ENCODE data around the gene NTRK2. TPM values are rescaled to one million over a fixed set of nuclear protein-coding genes. Genes with fewer than 3 reads are reported as not detected.

Gene NTRK2
- total and polyA plus RNA-seq, 3 donors from 2014 or later, result 5.3 to 10.8 (median 5.6) TPM

- intact Hi-C loops (cut with DNase I; ENCODE audit: low total_unique reads), result no loop called here
- H3K36me3 ChIP-seq (ENCODE audit: low read depth, missing control alignments), result no peaks in the 10 kb centered on the region
- H3K9me3 ChIP-seq, result no peaks in the 10 kb centered on the region
- TF ChIP-seq CTCF (IDR thresholded peaks at IDR 0.05) (no peak), POLR2A (IDR thresholded peaks at IDR 0.05) (no peak)
- H3K27me3 ChIP-seq, result no peaks in the 10 kb centered on the region
- H3K27ac ChIP-seq, result no peak overlapping the region
- no peak overlapping the region for H3K4me3 ChIP-seq
- 92 to 95% methylated on average over 3 of the region's 3 CpGs for WGBS, 2 donors
- DNase-seq, result no peak
- H3K4me1 ChIP-seq, result no peaks in the 10 kb centered on the region
Measured at GRCh38 chr9:84929068-84929467, 259.5 kb downstream of the NTRK2 start.

GRCh38 chr9:84932915-84933527 lies 263.5 kb downstream of the NTRK2 start:
- Histone ChIP-seq H3K27me3 (no peaks in the 10 kb centered on the region), H3K4me3 (no peak overlapping the region), H3K27ac (no peak overlapping the region), H3K9me3 (no peaks in the 10 kb centered on the region), H3K36me3 (ENCODE audit: low read depth, missing control alignments) (no peaks in the 10 kb centered on the region), H3K4me1 (peaks cover 9% of the 10 kb centered on the region)
- peak in 1 of 3 experiments; percentile 5 for TF ChIP-seq CTCF (IDR thresholded peaks at IDR 0.05)
- no peak for TF ChIP-seq POLR2A (IDR thresholded peaks at IDR 0.05)
- intact Hi-C loops (cut with DNase I; ENCODE audit: low total_unique reads), result no loop called here
- no peak for DNase-seq
- WGBS, 2 donors, result 82 to 83% methylated on average over 6 of the region's 6 CpGs

GRCh38 chr9:84935528-84936117 lies 266.1 kb downstream of the NTRK2 start:
- no peaks in the 10 kb centered on the region for H3K36me3 ChIP-seq (ENCODE audit: low read depth, missing control alignments)
- TF ChIP-seq POLR2A (IDR thresholded peaks at IDR 0.05), result no peak
- TF ChIP-seq CTCF (IDR thresholded peaks at IDR 0.05), result no peak
- H3K27ac ChIP-seq, result peak overlapping the region; percentile 18 to 71
- no peak overlapping the region for H3K4me3 ChIP-seq
- H3K27me3 ChIP-seq, result no peaks in the 10 kb centered on the region
- no peak for DNase-seq
- no peaks in the 10 kb centered on the region for H3K9me3 ChIP-seq
- peaks cover 9% of the 10 kb centered on the region for H3K4me1 ChIP-seq
- intact Hi-C loops (cut with DNase I; ENCODE audit: low total_unique reads), result no loop called here

- 91 to 92% methylated on average over 2 of the region's 2 CpGs for WGBS, 2 donors
- intact Hi-C loops (cut with DNase I; ENCODE audit: low total_unique reads), result no loop called here
- Histone ChIP-seq H3K9me3 (no peaks in the 10 kb centered on the region), H3K4me3 (no peak overlapping the region), H3K4me1 (peaks cover 9% of the 10 kb centered on the region), H3K36me3 (ENCODE audit: low read depth, missing control alignments) (no peaks in the 10 kb centered on the region), H3K27ac (peak overlapping the region in 1 of 2 donors; percentile 71), H3K27me3 (no peaks in the 10 kb centered on the region)
- TF ChIP-seq POLR2A (IDR thresholded peaks at IDR 0.05) (no peak), CTCF (IDR thresholded peaks at IDR 0.05) (no peak)
- no peak for DNase-seq
Measured at GRCh38 chr9:84937180-84937579, 267.7 kb downstream of the NTRK2 start.

GRCh38 chr9:84937581-84937980 lies 268.1 kb downstream of the NTRK2 start:
- no peaks in the 10 kb centered on the region for H3K27me3 ChIP-seq
- intact Hi-C loops (cut with DNase I; ENCODE audit: low total_unique reads), result no loop called here
- DNase-seq, result no peak
- H3K36me3 ChIP-seq (ENCODE audit: low read depth, missing control alignments), result no peaks in the 10 kb centered on the region
- TF ChIP-seq CTCF (IDR thresholded peaks at IDR 0.05) (no peak), POLR2A (IDR thresholded peaks at IDR 0.05) (no peak)
- H3K4me1 ChIP-seq, result peaks cover 9% of the 10 kb centered on the region
- WGBS, 2 donors, result 88 to 94% methylated on average over 3 of the region's 3 CpGs
- no peak overlapping the region for H3K4me3 ChIP-seq
- no peak overlapping the region for H3K27ac ChIP-seq
- H3K9me3 ChIP-seq, result no peaks in the 10 kb centered on the region
